Retinal pigment epithelial cell (primary cell): ENCODE measurements around the gene SPP1.

Experiments
- DNase-seq: peaks from one replicate; pipeline ENCODE4 v3.0.0-alpha.2; 2010; ENCODE audit warnings: low read depth
- H3K4me3 ChIP-seq: 2 replicates; pipeline ENCODE4 v1.5.1; 2011; ENCODE audit warnings: mild to moderate bottlenecking, low read length, control low read depth, moderate library complexity
- CTCF ChIP-seq: conservative IDR thresholded peaks from 2 replicates; pipeline ENCODE4 v1.5.1; 2011; ENCODE audit warnings: low read depth, low read length, control low read depth, inconsistent platforms

Gene SPP1

GRCh38 chr4:87970121-87970520 lies 5.4 kb upstream of the SPP1 start:
- DNase-seq: no peak
- H3K4me3 ChIP-seq: no peak overlapping the region
- TF ChIP-seq CTCF: no peak

GRCh38 chr4:87971866-87972265 lies 3.6 kb upstream of the SPP1 start:
- no peak for TF ChIP-seq CTCF
- H3K4me3 ChIP-seq: no peak overlapping the region
- DNase-seq: no peak

GRCh38 chr4:87973283-87974169 lies 2.0 kb upstream of the SPP1 start:
- H3K4me3 ChIP-seq: no peak overlapping the region
- peak; percentile 89 for TF ChIP-seq CTCF
- DNase-seq: no peak

- H3K4me3 ChIP-seq: no peak overlapping the region
- no peak for DNase-seq
- TF ChIP-seq CTCF: no peak
Observed at GRCh38 chr4:87974856-87975462, 555 bp upstream of the SPP1 start.

GRCh38 chr4:87977521-87978278 lies 2.2 kb downstream of the SPP1 start:
- TF ChIP-seq CTCF: no peak
- no peak for DNase-seq
- no peak overlapping the region for H3K4me3 ChIP-seq

GRCh38 chr4:87978681-87979080 lies 3.2 kb downstream of the SPP1 start:
- TF ChIP-seq CTCF: no peak
- no peak for DNase-seq
- H3K4me3 ChIP-seq: no peak overlapping the region
